Upper lobe of left lung (tissue), 4 donors: ENCODE measurements around the gene ZER1.

ENCODE experiments used
- CTCF ChIP-seq, 6 experiments: fragments of 450-650 bp in 4 of 6; fragments of 200-600 bp in 2 of 6; sonication (generic) in 2 of 6; IDR thresholded peaks; one replicate each; pipeline ENCODE4 v1.5.1; 2016 to 2019; ENCODE audit warnings: antibody characterized with exemption in 6 of 6
- EP300 ChIP-seq, 4 donors: sonication (generic); formaldehyde crosslinking; IDR thresholded peaks; one replicate each; pipeline ENCODE4 v1.5.1; 2017; ENCODE audit warnings: antibody characterized with exemption in 4 of 4, control low read depth in 2 of 4
- POLR2A ChIP-seq, 4 donors: fragments of 450-650 bp; IDR thresholded peaks; one replicate each; pipeline ENCODE4 v1.5.1; 2016 to 2017; ENCODE audit warnings: antibody characterized with exemption in 4 of 4, mild to moderate bottlenecking in 2 of 4
- POLR2AphosphoS5 ChIP-seq, 2 donors: sonication (generic); formaldehyde crosslinking; IDR thresholded peaks; one replicate each; pipeline ENCODE4 v1.5.1; 2017; ENCODE audit warnings: antibody characterized with exemption in 2 of 2

- TF ChIP-seq CTCF (IDR thresholded peaks at IDR 0.05) (no peak), POLR2A (IDR thresholded peaks at IDR 0.05) (no peak), POLR2AphosphoS5 (IDR thresholded peaks at IDR 0.05) (no peak), EP300 (IDR thresholded peaks at IDR 0.05) (no peak)
Observed at GRCh38 chr9:128720841-128721486, 50.8 kb downstream of the ZER1 start.
